Measurements from ENCODE around the gene TNFAIP8.

- TF ChIP-seq CTCF (conservative IDR thresholded peaks at IDR 0.05 in 1 of 2, IDR thresholded peaks at IDR 0.05 in 1 of 2; ENCODE audit: low read depth in 1 of 2, low read length in 2 of 2) (no peak), EZH2 (IDR thresholded peaks at IDR 0.05; ENCODE audit: low read length, missing control alignments) (no peak)
Observed at GRCh38 chr5:119445544-119445943, 89.7 kb downstream of the TNFAIP8 start.
